Upper lobe of right lung (tissue), 1 donor: ENCODE data around the gene CASKIN1. TPM values are rescaled to one million over a fixed set of nuclear protein-coding genes. Genes with fewer than 3 reads are reported as not detected.

Experiments used
- ATAC-seq: fragments of 200-7000 bp; cut with Tn5 transposase; one replicate; pipeline ENCODE4 v1.9.1; 2020; ENCODE audit warnings: mild to moderate bottlenecking, moderate library complexity
- DNase-seq: peaks from one replicate; pipeline ENCODE4 v3.0.0-alpha.2; 2020
- H3K27ac ChIP-seq: fragments of 200-600 bp; one replicate; pipeline ENCODE4 v1.8.0; 2022
- H3K27me3 ChIP-seq: fragments of 200-600 bp; one replicate; pipeline ENCODE4 v1.8.0; 2022; ENCODE audit warnings: mild to moderate bottlenecking
- H3K36me3 ChIP-seq: fragments of 200-600 bp; one replicate; pipeline ENCODE4 v1.8.0; 2022
- H3K4me1 ChIP-seq: fragments of 200-600 bp; one replicate; pipeline ENCODE4 v1.8.0; 2022
- H3K4me3 ChIP-seq: fragments of 200-600 bp; one replicate; pipeline ENCODE4 v1.8.0; 2022; ENCODE audit warnings: mild to moderate bottlenecking
- H3K9me3 ChIP-seq: fragments of 200-600 bp; one replicate; pipeline ENCODE4 v1.8.0; 2022
- CTCF ChIP-seq: fragments of 200-600 bp; IDR thresholded peaks from one replicate; pipeline ENCODE4 v1.8.0; 2022; ENCODE audit warnings: antibody characterized with exemption
- intact Hi-C: fragments of 100-400 bp; cut with DNase I; formaldehyde crosslinking; loops from one replicate; pipeline ENCODE4 v1.11.0; 2022
- total RNA-seq: library from RNA; stranded (reverse); fragmentation: NEBNext Ultra II Directional; extraction: Animal tissue kit (Norgen Biotek cat#: 25700); gene quantifications from one replicate; pipeline ENCODE4 v1.2.1, GENCODE V29; 2021
- donor health status: DM: no; HTN: yes; CAD: no; lungs with severe emphysema.

CASKIN1 gene
- total RNA-seq, 1 donor from 2014 or later: 0.06 TPM

GRCh38 chr16:2223221-2223941, 27.0 kb upstream of the CASKIN1 start, which contains the start of gene E4F1:
E4F1 (plus strand) TSS chr16:2223591; CDS start chr16:2223614, 23 bp downstream.
- Histone ChIP-seq H3K27ac (peak within 1 kb of the TSS; percentile 84), H3K27me3 (no peaks in the 10 kb centered on the region), H3K36me3 (peaks cover 4% of the 10 kb centered on the region), H3K9me3 (no peaks in the 10 kb centered on the region), H3K4me1 (peaks cover 19% of the 10 kb centered on the region), H3K4me3 (peak within 1 kb of the TSS; percentile 76)
- ATAC-seq (peak; percentile 99), DNase-seq (peak; percentile 100)
- intact Hi-C loops: no loop called here
- no peak for TF ChIP-seq CTCF

GRCh38 chr16:2216330-2216729, 19.9 kb upstream of the CASKIN1 start:
- TF ChIP-seq CTCF: no peak
- intact Hi-C loops: no loop called here
- H3K27me3 ChIP-seq: no peaks in the 10 kb centered on the region
- peaks cover 23% of the 10 kb centered on the region for H3K4me1 ChIP-seq
- DNase-seq (no peak), ATAC-seq (no peak)
- no peaks in the 10 kb centered on the region for H3K36me3 ChIP-seq
- H3K4me3 ChIP-seq: no peak overlapping the region
- H3K9me3 ChIP-seq: no peaks in the 10 kb centered on the region
- H3K27ac ChIP-seq: no peak overlapping the region

GRCh38 chr16:2214719-2214968, 18.2 kb upstream of the CASKIN1 start, which contains the start of gene PGP:
PGP (minus strand) TSS chr16:2214840; CDS start chr16:2214777, 63 bp downstream.
- Histone ChIP-seq H3K27ac (peak within 1 kb of the TSS; percentile 96), H3K27me3 (no peaks in the 10 kb centered on the region), H3K36me3 (peaks cover 4% of the 10 kb centered on the region), H3K9me3 (no peaks in the 10 kb centered on the region), H3K4me3 (peak within 1 kb of the TSS; percentile 78), H3K4me1 (peaks cover 23% of the 10 kb centered on the region)
- no peak for TF ChIP-seq CTCF
- intact Hi-C loops: no loop called here
- DNase-seq (no peak), ATAC-seq (peak; percentile 93)

GRCh38 chr16:2213817-2214718, 17.7 kb upstream of the CASKIN1 start:
- peaks cover 23% of the 10 kb centered on the region for H3K4me1 ChIP-seq
- peak overlapping the region; percentile 78 for H3K4me3 ChIP-seq
- no peak for DNase-seq
- no peak for ATAC-seq
- H3K9me3 ChIP-seq: no peaks in the 10 kb centered on the region
- intact Hi-C loops: no loop called here
- H3K36me3 ChIP-seq: peaks cover 10% of the 10 kb centered on the region
- TF ChIP-seq CTCF: no peak
- H3K27me3 ChIP-seq: no peaks in the 10 kb centered on the region
- H3K27ac ChIP-seq: peak overlapping the region; percentile 82

GRCh38 chr16:2212362-2213324, 16.2 kb upstream of the CASKIN1 start:
- TF ChIP-seq CTCF: no peak
- Histone ChIP-seq H3K4me1 (peaks cover 23% of the 10 kb centered on the region), H3K27ac (peak overlapping the region; percentile 82), H3K27me3 (no peaks in the 10 kb centered on the region), H3K36me3 (peaks cover 24% of the 10 kb centered on the region), H3K9me3 (no peaks in the 10 kb centered on the region), H3K4me3 (peak overlapping the region; percentile 78)
- peak; percentile 32 for ATAC-seq
- intact Hi-C loops: no loop called here
- DNase-seq: peak; percentile 83
